Measurements from ENCODE around the gene ASB2.
A peak's percentile ranks its signal among the peaks of the same experiment; 100 is the strongest.

The ASB2 gene

DNA sequence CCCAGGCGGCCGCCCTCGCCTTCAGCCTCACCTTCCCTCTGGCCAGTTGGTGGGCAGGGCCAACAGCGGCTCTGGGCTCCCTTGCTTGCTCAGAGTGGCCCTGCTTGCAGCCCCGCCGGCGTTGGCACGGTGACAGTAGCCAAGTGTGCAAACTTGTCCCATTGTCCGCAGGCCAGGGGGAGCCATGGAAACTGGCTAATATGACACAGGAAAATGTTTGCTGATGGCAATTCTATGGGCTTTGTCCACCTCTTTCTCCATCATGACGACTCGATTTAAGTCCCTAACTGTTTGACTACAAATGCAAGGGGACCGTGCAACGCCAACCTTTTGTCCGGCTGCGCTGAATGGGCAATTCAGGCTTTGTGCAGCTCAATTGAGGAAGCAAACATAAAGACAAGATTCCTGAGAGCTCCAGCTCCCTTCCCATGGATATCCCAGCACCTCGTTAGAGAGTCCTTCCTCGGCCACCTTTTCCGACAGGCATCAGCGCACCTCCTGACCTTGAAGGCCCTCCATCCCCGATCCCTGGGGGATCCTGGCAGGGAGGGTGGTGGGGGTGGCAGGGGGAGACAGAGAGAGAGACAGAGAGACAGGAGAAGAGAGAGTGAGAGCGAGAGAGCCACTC lies 50.0 kb downstream of the ASB2 start:
- DNase-seq, result peak; percentile 11

DNA sequence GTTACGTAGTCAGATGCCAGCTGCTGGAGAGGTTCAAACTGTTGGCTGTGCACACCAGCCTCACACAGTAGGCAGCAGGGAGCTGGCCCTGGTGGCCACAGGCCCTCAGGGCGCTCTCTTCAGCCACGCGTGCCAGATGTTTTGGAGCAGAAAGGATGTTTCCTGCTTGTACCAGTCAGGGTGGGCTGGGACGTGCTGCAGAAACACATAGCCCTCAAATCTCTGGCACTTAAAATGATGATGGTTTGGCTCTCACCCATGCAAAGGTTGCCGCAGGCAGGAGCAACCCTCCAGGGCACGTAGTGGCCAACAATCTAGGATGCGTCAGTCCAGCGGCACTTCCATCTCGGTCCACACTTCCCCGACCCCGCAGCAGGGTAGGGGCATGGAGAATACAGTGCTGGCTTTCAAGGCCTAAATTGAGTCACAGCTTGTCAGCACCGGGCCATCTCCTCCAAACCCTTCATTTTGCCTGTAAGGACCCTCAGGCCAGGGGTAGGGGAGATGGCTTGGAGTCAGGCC lies 50.9 kb downstream of the ASB2 start:
- DNase-seq, result no peak

DNA sequence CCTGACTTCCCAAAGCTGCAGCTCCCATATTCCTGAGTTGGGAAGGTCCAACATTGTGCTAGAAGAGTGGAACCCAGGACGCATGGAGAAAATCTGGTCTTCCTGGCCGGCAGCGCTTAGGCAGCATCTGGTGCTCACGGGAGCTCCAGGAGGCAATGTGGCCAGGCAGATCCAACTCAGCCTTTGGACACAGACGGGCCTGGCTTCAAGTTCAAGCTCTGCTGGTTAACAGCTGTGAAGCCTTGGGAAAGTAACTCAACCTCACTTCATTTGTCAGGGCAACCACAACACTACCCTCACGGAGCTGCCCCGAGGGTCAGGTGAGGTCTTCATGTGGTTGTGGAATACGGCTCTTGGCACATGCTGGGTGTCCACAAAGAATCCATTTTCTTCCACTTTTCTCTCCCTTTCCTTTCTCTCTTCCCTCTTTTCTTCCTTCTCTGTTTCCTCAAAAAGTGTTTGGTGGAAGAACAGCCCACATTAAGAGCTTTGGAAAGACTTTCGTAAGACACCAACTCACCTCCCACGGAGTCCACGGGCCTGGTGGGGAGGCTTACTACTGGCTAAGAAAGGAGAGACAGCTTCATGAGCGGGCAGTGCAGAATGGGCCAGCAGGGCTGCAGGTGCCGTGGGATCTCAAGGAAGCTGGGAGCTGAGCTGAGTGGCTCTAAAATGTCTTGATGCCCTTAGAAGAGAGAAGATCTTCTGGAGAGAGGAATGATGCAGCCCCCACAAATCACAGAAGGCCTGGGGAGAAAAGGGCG lies 51.6 kb downstream of the ASB2 start:
- no peak for DNase-seq

DNA sequence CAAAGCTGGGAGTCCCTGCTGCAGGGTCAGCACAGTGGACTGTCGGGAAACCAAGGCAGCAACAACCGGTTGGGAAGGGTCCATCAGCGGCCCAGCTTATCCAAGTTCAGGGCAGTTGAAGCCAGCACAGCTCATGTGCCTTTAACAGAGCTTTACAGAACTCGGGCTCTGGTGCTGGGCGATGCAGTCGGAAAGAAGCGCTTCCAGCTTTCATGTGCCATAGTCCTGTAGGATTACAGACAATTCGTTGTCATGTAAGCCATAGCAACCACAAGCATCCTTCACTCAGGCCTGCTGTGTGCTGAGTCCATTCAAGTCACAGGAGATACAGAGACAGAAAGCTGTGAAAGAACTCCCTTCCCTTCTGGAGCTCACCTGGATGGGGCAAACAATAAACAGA lies 52.7 kb downstream of the ASB2 start:
- DNase-seq, result no peak

DNA sequence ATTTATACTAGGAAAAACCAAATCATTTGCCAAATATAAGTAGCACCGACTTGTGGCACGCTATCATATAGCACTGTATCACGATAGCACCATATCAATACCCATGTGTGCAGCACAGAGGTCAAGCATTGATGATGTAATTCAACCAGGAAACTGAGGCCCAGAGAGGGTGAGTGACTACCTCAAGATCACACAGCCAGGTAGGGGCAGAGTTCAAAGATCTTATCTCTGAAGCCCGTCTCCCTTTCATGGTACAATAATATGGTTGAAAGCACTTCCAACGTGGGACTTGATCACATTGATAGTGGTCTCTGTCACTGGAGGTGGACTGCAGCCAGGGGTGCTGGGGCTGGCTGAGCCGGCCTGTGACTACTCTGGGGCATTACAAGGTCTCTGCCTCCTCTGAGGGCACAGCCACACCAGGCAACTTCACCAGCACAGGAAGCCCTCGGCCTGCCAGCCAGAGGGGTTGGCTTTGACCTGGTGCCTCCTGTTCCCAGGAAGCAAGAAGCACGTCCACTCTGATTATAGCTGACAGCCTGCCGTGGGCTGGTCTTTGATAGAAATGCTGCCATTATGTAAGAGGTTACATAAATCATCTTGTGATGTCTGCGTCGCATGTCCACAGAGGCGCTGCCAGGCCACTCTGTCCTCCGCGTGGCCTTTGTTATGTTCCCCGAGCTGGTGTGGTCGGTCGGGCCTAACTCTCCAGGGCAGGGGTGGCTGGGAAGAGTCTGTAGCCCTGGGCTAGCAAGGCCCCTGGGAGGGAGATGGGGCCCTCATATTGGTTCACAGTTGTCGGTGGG lies 55.2 kb downstream of the ASB2 start:
- no peak for DNase-seq

DNA sequence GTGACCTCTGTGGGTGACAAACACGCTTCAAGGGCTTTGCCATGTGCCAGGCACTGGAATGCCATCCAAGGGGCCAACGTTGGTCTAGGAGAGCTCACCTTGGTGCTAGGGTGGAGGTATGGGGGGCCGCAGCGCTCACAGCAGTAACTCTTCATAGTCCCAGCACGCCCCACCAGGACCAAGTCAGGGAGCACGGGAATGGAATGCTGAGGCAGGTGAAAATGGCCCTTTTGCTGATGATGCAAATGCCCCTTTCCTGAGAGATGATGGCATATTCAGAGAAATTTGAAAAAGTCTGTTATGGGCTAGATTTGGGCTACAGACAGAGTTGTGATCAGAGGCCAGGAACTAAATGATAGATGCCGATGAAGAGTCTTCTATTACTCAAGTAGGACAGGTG lies 59.2 kb downstream of the ASB2 start:
- DNase-seq, result no peak

DNA sequence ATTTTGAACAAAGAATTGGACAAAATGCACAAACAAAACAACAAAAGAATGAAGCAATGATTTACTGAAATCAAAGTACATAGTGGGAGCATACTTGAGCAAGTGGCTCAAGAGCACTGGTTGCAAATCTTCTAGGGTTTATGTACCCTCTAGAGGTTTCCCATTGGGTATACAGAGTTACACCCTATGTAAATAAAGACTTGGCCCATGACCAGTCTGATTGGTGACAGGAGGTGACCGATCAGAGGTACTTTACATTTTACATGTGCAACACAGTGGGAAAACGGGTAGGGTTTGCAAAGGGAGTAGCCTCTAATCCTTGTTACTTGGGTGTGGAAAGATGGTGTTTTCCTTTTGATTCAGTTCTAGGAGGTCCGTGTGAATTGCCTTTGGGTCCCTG lies 59.9 kb downstream of the ASB2 start:
- no peak for DNase-seq

DNA sequence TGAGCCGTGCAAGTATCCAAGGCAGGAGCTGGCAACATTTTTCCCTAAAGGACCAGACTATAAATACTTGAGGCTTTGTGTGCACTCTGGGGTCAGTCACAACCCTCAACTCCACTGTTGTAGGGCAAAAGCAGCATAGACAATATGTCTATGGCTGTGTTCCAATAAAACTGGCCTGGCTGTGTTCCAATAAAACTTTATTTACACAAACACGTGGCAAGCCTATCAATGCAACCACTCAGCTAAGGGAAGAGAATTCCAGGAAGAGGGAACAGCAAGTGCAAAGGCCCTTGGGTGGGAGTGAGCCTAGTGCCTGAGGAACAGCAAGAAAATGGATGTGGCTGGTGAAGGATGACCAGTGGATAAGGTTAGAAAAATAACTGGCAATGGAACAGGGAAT lies 60.6 kb downstream of the ASB2 start:
- no peak for DNase-seq

DNA sequence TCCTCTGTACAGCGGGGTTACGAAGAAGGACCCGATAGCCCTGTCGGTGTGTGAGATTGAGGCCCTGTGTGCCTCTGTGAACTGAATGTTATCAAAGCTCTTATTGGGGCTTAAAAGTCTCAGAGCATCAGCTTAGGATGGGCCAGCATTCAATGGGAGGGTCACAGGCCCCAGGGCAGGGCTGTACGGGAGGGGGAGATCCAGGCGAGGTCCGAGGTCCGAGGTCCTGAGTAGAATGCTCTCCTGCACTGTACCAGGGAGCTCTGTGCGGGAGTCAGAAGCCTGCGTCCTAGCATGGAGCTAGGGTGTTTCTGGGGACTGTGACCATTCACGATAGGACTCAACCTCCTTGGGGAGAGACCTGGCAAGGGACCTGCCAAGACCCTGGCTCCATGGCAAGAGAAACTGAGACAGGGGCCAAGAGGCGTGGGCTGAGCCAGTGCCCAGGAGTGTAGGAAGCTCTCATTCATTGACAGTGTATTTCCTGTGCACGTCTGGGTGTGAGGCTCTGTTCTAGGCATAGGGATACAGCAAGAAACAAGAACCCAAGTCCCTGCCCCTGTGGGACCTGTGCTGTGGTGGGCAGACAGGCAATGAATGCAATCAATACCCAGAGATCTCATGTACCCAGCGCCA lies 61.2 kb downstream of the ASB2 start:
- no peak for DNase-seq

DNA sequence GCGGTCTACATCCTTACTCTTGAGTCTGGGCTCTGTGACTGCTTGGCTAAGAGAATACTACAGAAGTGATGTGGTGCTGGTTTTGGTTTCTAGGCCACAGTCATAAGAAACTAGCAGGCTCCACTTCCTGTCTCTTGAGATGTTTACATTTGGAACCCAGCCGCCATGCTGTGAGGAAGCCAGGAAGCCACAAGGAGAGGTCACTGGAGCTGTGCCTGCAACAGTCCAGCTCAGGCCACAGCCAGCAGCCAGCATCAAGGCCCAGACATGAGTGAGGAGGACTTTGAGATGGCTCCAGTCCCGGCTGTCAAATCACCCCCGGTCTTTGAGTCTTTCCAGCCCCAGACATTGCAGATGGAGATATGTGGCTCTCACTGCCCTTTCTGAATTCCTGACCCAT lies 62.1 kb downstream of the ASB2 start:
- DNase-seq, result no peak

DNA sequence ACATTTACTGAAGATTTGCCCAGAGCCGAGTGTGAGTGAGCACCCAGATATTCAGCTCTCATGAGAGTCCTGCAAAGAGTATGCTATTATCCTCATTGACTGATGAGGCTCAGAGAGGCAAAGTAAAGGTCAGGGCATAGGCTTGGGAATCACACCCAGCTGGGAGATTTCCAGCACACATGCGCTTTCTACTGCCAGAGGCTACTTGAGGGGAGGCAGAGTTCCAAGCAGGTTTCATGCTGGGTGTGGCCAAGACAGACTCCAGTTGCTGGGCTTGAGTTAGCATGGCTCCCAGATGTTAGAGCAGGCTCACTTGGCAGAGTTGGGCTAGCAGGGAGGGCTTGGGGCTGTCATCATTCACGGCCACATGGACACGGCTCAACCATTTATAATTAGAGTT lies 63.6 kb downstream of the ASB2 start:
- DNase-seq, result no peak

DNA sequence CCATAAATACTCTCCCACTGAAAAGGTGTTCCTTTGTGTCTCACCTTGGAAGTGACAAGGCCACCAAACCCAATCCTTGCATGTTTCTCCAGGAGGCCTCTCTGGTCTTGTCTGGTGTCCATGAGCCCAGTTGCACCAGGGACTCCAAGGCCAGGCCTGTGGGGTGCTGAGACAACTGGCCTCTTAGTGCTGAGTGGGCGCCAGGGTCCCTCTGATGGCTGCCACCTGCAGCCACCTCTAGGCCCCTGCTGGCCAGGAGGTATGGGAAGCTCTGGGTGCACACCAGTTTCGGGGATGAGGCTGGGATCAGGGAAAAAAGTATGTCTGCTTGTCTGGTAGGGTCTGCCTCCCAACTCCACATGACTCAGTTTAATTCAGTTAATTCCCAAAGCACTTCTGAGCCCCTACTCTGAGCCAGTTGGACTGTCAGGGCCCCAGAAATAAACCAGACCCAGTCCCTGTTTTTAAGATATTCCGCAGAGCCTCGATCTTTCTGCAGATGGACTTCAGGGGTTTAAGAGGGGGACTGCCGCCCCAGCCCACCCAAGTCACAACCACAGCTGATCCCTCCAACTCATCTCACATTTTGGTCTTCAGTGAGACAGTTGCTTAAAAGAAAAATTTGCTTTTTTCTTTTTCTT lies 64.3 kb downstream of the ASB2 start:
- no peak for DNase-seq

DNA sequence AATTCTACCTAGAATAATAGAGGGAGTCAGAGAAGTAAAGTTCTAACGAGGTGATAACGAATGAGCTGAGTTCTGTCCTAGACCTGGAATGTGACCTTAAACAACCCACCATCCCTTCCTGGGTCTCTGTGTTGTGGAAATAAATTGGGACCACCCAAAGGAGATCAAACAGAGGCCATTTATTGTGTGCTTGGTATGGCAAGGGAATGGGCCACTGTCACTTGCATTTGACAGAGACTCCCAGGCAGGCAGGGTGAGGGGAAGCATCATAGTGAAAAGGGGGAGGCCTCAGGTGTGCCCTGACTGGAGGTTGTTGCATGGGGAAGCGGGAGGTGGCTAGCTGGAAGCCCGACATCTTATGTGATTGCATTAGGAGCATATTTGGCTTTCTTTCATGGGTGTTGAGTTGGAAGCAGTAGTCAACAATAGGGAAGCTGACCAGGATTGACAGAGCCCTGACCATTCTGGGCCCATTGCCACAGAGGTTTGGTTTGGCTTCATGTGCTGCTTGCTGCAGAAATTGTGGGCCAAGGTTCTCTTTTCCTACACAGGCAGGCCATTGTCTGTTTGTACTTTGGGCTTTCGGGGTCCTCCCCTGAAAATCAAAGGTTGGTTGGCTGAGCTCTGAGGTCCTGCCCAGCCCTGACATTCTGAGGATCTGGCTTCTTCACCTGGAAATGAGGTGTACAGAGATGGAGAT lies 66.8 kb downstream of the ASB2 start:
- DNase-seq, result no peak

DNA sequence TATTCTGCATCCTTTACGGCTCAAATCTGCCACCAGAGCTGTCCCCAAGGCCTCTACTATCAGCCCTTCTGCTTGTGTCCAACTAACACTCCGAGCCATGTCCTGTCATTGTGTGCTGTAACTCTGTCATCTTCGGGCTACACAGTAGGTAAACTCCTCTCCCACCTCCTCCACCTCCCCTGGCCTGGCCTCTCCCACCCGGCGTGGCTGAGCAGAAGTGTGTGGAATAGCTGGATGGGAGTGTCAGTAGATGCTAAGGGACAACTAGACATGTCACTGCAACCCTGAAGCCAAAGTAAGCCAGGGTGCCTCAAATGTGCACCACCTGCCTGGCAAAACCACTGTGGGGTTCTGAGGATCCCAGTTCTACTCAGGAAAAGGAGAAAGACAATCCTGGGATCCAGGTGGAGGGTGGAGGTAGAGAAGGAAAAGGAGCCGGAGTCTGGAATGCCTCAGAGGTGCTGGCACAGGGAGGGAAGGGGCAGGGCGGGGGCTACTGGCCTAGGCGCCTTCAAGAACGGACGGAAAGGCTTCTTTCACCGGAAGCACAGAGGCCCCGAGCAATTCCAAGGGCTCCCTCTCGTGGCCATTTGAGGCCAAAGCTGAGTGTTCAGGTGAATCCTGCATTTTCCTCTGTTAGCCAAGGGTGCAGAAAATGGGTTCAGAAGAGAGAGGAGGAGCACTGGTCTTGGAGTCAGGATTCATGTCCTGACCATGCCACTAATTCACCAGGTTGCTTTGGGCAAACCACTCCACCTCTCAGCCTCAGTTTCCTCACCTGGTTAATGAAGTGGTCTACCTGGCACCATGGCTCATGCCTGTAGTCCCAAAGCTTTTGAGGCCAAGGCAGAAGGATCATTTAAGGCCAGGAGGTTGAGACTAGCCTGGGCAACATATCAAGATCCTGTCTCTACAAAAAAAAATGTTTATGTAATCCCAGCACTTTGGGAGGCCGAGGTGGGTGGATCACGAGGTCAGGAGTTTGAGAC lies 69.7 kb downstream of the ASB2 start:
- DNase-seq, result peak; percentile 46

DNA sequence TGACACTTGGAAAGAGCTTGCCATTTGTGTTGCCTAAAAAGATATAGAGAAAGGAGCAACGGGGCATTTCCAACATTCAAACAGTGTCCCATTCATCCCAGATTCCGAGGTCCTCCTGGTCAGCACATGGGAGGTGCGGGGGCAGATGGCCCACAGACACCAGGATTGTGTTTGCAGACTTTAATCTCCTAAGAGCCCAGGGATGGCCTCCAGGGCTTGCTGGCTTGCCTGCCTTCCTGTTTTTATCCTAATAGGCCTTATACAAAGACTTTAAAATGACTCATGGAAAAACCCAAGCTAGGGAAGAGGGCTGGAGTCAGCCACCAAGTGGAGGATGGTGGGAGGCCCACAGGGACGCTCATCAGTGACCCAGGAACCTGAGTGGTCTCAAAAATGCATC lies 70.7 kb downstream of the ASB2 start:
- no peak for DNase-seq

DNA sequence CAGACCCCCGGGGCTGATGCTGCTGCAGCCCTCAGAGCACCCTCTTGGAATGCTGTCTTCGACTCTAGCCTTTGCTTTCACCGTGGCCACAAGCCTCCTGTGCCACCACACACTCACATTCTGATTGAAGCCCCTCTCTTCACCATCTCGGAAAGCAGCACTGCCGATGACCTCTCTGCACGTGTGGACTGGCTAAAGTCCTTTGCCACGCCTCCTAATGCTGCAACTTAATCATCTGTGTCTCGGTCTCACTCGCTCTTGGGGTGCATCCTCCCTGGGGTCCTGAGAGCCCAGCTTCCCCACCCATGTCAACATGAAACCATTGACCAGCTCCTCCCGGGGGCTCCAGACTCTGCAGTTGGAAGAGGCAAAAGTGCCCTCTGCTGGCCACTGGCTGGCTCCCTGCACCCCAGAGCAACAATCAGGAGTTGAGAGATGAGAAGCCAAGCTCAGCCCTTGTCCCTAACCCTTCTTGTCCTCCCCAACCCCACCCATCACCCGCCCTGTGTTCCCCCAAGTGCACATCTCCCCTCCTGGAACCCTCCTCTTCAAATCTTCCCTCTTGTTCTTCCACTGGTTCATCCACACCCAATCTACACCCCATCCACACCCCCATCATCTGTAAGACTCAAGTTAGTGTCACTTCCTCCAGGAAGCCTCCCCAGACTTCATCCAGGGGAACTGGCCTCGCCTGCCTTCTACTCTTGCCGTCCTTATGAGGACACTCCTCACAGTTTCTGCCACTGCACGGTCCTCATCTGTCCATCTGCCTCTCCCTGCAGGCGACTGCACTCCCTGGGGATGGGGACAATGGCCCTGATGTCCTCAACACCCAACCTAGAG lies 72.8 kb downstream of the ASB2 start:
- DNase-seq, result no peak

DNA sequence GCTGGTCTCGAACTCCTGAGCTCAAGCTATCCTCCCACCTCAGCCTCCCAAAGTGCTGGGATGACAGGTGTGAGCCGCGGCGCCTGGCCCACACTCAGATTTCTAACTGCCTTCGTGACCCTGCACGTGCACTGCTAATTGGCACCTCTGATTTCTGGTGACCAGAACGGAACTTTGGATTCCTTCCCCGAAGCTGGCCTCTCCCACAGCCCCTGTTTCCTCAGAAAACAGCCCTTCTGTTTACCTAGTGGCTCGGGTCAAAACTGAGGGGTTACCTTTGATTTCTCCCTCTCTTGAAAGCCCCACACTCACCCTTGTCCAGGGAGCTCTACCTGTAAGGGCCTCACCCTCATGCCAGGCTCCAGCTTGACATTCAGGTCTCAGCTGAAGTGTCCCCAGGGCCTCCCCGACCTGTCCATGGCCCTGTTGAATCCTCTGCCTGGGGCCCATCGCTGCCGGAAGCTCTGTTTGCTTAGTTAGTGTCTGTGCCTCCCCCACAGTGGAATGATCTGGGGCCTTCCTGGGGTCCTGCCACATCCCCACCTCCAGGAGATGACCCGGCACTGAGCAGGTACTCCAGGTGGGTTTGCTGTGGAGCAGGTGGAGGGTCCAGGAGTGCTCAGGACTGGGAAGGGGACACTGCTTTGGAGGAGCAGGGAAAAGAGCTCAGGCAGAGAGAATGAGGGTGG lies 73.6 kb downstream of the ASB2 start:
- no peak for DNase-seq

DNA sequence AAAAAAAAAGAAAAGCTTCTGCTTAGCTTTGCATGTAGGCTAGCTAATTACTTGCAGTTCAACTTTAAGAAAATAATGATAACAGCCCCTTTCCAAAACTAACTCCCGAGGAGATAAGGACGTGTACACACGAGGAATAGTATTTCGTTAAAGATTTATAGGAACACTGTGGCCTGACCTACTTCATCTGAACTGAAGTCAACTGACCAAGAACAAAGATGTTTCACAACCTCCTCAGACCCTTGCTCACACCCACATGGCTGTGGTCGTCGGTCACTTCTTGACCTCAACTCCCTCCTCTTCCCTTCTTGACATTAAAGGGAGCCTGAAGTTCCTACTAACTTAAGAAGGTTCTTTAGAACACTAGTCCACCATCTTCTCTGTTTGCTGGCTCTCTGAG lies 74.6 kb downstream of the ASB2 start:
- DNase-seq, result no peak

DNA sequence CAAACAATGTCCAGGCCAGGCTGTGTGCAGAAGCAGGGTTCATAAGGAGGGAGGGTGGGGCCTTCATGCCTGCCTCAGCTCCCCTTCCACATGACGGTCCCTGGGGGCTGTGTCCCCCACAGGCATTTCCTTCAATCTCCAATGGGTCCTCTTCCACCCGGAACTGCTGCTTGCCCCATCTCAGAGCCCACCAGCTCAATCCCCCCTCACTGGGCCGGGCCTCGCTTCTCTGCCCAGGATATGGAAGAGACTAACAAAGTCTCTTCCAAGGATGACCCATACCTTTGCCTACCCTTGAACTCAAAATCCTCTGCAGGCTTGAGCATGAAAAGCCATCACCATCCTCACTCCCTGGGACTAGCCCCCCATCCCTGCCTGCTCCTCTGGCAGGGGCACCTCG lies 77.6 kb downstream of the ASB2 start:
- DNase-seq, result no peak
